Upper lobe of left lung (tissue), 6 donors: ENCODE data around the gene MEGF6. TPM values are rescaled to one million over a fixed set of nuclear protein-coding genes. Genes with fewer than 3 reads are reported as not detected.

ENCODE experiments used
- ATAC-seq, 2 donors: fragments of 200-7000 bp; cut with Tn5 transposase; one replicate each; pipeline ENCODE4 v1.9.1; 2022; ENCODE audit warnings: mild to moderate bottlenecking in 2 of 2, moderate library complexity in 2 of 2; ENCODE audit not compliant: low FRiP score in 2 of 2
- DNase-seq, 2 donors: peaks; one replicate each; pipeline ENCODE4 v3.0.0-alpha.2; 2019 to 2020
- H3K27ac ChIP-seq, 4 donors: fragments of 200-600 bp; sonication (generic); one replicate each; pipeline ENCODE4 v1.5.1; 2016 to 2019
- H3K27me3 ChIP-seq, 4 donors: fragments of 200-600 bp; sonication (generic); one replicate each; pipeline ENCODE4 v1.5.1; 2017 to 2019
- H3K36me3 ChIP-seq, 4 donors: fragments of 200-600 bp; sonication (generic); one replicate each; pipeline ENCODE4 v1.5.1; 2016 to 2019
- H3K4me1 ChIP-seq, 4 donors: fragments of 200-600 bp; sonication (generic); one replicate each; pipeline ENCODE4 v1.5.1; 2018 to 2019
- H3K4me3 ChIP-seq, 4 donors: fragments of 200-600 bp; sonication (generic); one replicate each; pipeline ENCODE4 v1.5.1; 2017 to 2019; ENCODE audit warnings: mild to moderate bottlenecking in 2 of 4, moderate library complexity in 1 of 4
- H3K9me3 ChIP-seq, 4 donors: fragments of 200-600 bp; sonication (generic); one replicate each; pipeline ENCODE4 v1.5.1; 2018 to 2019
- CTCF ChIP-seq, 6 experiments: fragments of 450-650 bp in 4 of 6; fragments of 200-600 bp in 2 of 6; sonication (generic) in 2 of 6; IDR thresholded peaks; one replicate each; pipeline ENCODE4 v1.5.1; 2016 to 2019; ENCODE audit warnings: antibody characterized with exemption in 6 of 6
- EP300 ChIP-seq, 4 donors: sonication (generic); formaldehyde crosslinking; IDR thresholded peaks; one replicate each; pipeline ENCODE4 v1.5.1; 2017; ENCODE audit warnings: antibody characterized with exemption in 4 of 4, control low read depth in 2 of 4
- POLR2A ChIP-seq, 4 donors: fragments of 450-650 bp; IDR thresholded peaks; one replicate each; pipeline ENCODE4 v1.5.1; 2016 to 2017; ENCODE audit warnings: antibody characterized with exemption in 4 of 4, mild to moderate bottlenecking in 2 of 4
- POLR2AphosphoS5 ChIP-seq, 2 donors: sonication (generic); formaldehyde crosslinking; IDR thresholded peaks; one replicate each; pipeline ENCODE4 v1.5.1; 2017; ENCODE audit warnings: antibody characterized with exemption in 2 of 2
- WGBS, 2 donors: methylation state at CpG; one replicate each; pipeline ENCODE4 v1.1.5; 2017 to 2018; 5-methylcytosine and 5-hydroxymethylcytosine counted together
- total RNA-seq, 6 donors: library from RNA; depleted of rRNA in 4 of 6; stranded (reverse); fragments of >200 nt in 4 of 6; gene quantifications; one replicate each; pipeline versions ENCODE4 v1.1.0 to v1.2.1, GENCODE V29; 2016 to 2021
- donor health status: DM: no; HTN: no; CAD: no; lungs with moderate emphysema.
- donor health status: DM: no; HTN: yes; CAD: no; lungs with severe emphysema.

MEGF6 gene
- total RNA-seq, 6 donors from 2014 or later = 23.8 to 128 (median 83.5) TPM

GRCh38 chr1:3453891-3454810, 157.2 kb downstream of the MEGF6 start, which contains the start of gene ARHGEF16:
TSS of gene ARHGEF16 (plus strand) at chr1:3454665. CDS start at chr1:3463085, 8,420 bp downstream.
- H3K36me3 ChIP-seq = no peaks in the 10 kb centered on the region
- peaks cover 22 to 36% (median 29%) of the 10 kb centered on the region in 4 donors for H3K4me1 ChIP-seq
- TF ChIP-seq CTCF (IDR thresholded peaks at IDR 0.05) (peak; percentile 46 to 74 (median 66)), POLR2AphosphoS5 (IDR thresholded peaks at IDR 0.05) (no peak)
- WGBS, 2 donors = 30% methylated on average over 13 of the region's 84 CpGs; no CpG with 5 or more reads in 1 of the 2 donors
- peak within 1 kb of the TSS; percentile 51 to 86 (median 78) for H3K4me3 ChIP-seq
- peak; percentile 73 to 81 for ATAC-seq
- peaks cover 0 to 12% (median 0%) of the 10 kb centered on the region in 4 donors for H3K27me3 ChIP-seq
- H3K9me3 ChIP-seq = no peaks in the 10 kb centered on the region
- DNase-seq = peak; percentile 91 to 96
- peak within 1 kb of the TSS; percentile 59 to 82 (median 73) for H3K27ac ChIP-seq

- Histone ChIP-seq H3K27me3 (peaks cover 0 to 12% (median 0%) of the 10 kb centered on the region in 4 donors), H3K4me1 (peaks cover 22 to 35% (median 26%) of the 10 kb centered on the region in 4 donors), H3K36me3 (no peaks in the 10 kb centered on the region), H3K27ac (no peak overlapping the region), H3K4me3 (no peak overlapping the region), H3K9me3 (no peaks in the 10 kb centered on the region)
- WGBS, 2 donors = 37 to 100% methylated on average over 1 to 15 of the region's 18 CpGs
- TF ChIP-seq POLR2A (IDR thresholded peaks at IDR 0.05) (no peak), CTCF (IDR thresholded peaks at IDR 0.05) (peak; percentile 95 to 97 (median 96))
- peak; percentile 86 to 92 for ATAC-seq
- DNase-seq = peak; percentile 81 to 93
These were observed 158.0 kb downstream of the MEGF6 start for GRCh38 chr1:3453203-3453761.

GRCh38 chr1:3452866-3453175, 158.5 kb downstream of the MEGF6 start:
- ATAC-seq = no peak
- no peak overlapping the region for H3K4me3 ChIP-seq
- no peaks in the 10 kb centered on the region for H3K9me3 ChIP-seq

GRCh38 chr1:3451994-3452865, 159.1 kb downstream of the MEGF6 start:
- Histone ChIP-seq H3K4me1 (peaks cover 16 to 29% (median 21%) of the 10 kb centered on the region in 4 donors), H3K36me3 (no peaks in the 10 kb centered on the region), H3K4me3 (no peak overlapping the region), H3K27me3 (peaks cover 0 to 12% (median 0%) of the 10 kb centered on the region in 4 donors), H3K9me3 (no peaks in the 10 kb centered on the region), H3K27ac (no peak overlapping the region)
- ATAC-seq = no peak
- peak in 1 of 2 donors; percentile 61 for DNase-seq
- WGBS, 2 donors = 62 to 76% methylated on average over 14 to 19 of the region's 23 CpGs
- no peak for TF ChIP-seq POLR2A (IDR thresholded peaks at IDR 0.05)
- TF ChIP-seq POLR2AphosphoS5 (IDR thresholded peaks at IDR 0.05) = no peak
- TF ChIP-seq EP300 (IDR thresholded peaks at IDR 0.05) = no peak
- TF ChIP-seq CTCF (IDR thresholded peaks at IDR 0.05) = no peak

More at GRCh38 chr1:3452866-3453175, 158.5 kb downstream of the MEGF6 start:
- TF ChIP-seq POLR2AphosphoS5 (IDR thresholded peaks at IDR 0.05) (no peak), POLR2A (IDR thresholded peaks at IDR 0.05) (no peak), EP300 (IDR thresholded peaks at IDR 0.05) (no peak), CTCF (IDR thresholded peaks at IDR 0.05) (no peak)
- DNase-seq = no peak
- 47 to 83% methylated on average over 1 to 5 of the region's 5 CpGs for WGBS, 2 donors
- peaks cover 21 to 30% (median 23%) of the 10 kb centered on the region in 4 donors for H3K4me1 ChIP-seq
- H3K36me3 ChIP-seq = no peaks in the 10 kb centered on the region
- H3K27ac ChIP-seq = no peak overlapping the region
- peaks cover 0 to 12% (median 0%) of the 10 kb centered on the region in 4 donors for H3K27me3 ChIP-seq
